Caco-2 (cell line): ENCODE measurements around the gene SENP1. TPM values are rescaled to one million over a fixed set of nuclear protein-coding genes. Genes with fewer than 3 reads are reported as not detected.

Experiments used
- BruUV-seq: library from RNA; stranded (reverse); fragments of 400-500 nt; replicated peaks from 2 replicates; lab custom pipeline; 2021; lab: Mats Ljungman, UMichigan
- CTCF ChIA-PET: fragments of 300-600 bp; sonication (Branson Sonifier 250); formaldehyde crosslinking; loops from one replicate; lab custom pipeline; 2022; ENCODE audit warnings: antibody characterized with exemption; lab: Charles Lee
- POLR2A ChIA-PET: fragments of 300-600 bp; sonication (Branson Sonifier 250); formaldehyde crosslinking; loops from one replicate; lab custom pipeline; 2022; ENCODE audit warnings: antibody characterized with exemption; lab: Charles Lee
- DNase-seq, 2 experiments: peaks; one replicate each; pipeline versions ENCODE4 v3.0.0 to v3.0.0-alpha.2; 2020 to 2022
- H3K27me3 ChIP-seq: replicated peaks from 2 replicates; pipeline ENCODE4 v1.6.0; 2011; ENCODE audit warnings: low read length; ENCODE audit not compliant: control insufficient read depth, insufficient read depth
- H3K36me3 ChIP-seq: 2 replicates; pipeline ENCODE4 v1.5.1; 2011; ENCODE audit warnings: low read length; ENCODE audit not compliant: control insufficient read depth, insufficient read depth
- H3K4me1 ChIP-seq: fragments of 250-450 bp; sonication (Bioruptor Pico); 2 replicates; pipeline ENCODE4 v1.5.1; 2020; ENCODE audit warnings: mild to moderate bottlenecking
- H3K4me3 ChIP-seq: 2 replicates; pipeline ENCODE4 v1.5.1; 2011; ENCODE audit warnings: low read depth, mild to moderate bottlenecking, control low read depth, low read length
- H3K9me3 ChIP-seq: fragments of 250-450 bp; sonication (Bioruptor Pico); 2 replicates; pipeline ENCODE4 v1.5.1; 2020; ENCODE audit warnings: mild to moderate bottlenecking, moderate library complexity
- H3K27ac Mint-ChIP-seq: one replicate; pipeline ENCODE4 v1.8.0; 2022; ENCODE audit warnings: mixed read lengths; ENCODE audit not compliant: unreplicated experiment
- H3K27me3 Mint-ChIP-seq: one replicate; pipeline ENCODE4 v1.8.0; 2022; ENCODE audit warnings: mixed read lengths; ENCODE audit not compliant: insufficient read depth, unreplicated experiment
- H3K36me3 Mint-ChIP-seq: one replicate; pipeline ENCODE4 v1.8.0; 2022; ENCODE audit warnings: mild to moderate bottlenecking, mixed read lengths; ENCODE audit not compliant: insufficient read depth, unreplicated experiment
- H3K4me1 Mint-ChIP-seq: one replicate; pipeline ENCODE4 v1.8.0; 2022; ENCODE audit warnings: low read depth, mixed read lengths; ENCODE audit not compliant: unreplicated experiment
- H3K4me3 Mint-ChIP-seq: one replicate; pipeline ENCODE4 v1.8.0; 2022; ENCODE audit warnings: mild to moderate bottlenecking, moderate library complexity, mixed read lengths; ENCODE audit not compliant: unreplicated experiment
- H3K9me3 Mint-ChIP-seq: one replicate; pipeline ENCODE4 v1.8.0; 2022; ENCODE audit warnings: mixed read lengths; ENCODE audit not compliant: unreplicated experiment
- intact Hi-C: fragments of 100-400 bp; cut with micrococcal nuclease; formaldehyde crosslinking; loops from one replicate; pipeline ENCODE4 v1.10.0; 2022; ENCODE audit not compliant: unreplicated experiment
- total RNA-seq: library from RNA; stranded (reverse); gene quantifications from 2 replicates; pipeline ENCODE4 v1.2.3, GENCODE V29; 2022
- TF ChIP-seq, protein P1 (sequence below), 2 experiments: fragments of 200-600 bp in 1 of 2; IDR thresholded peaks; 1 replicate in 1 of 2; 2 replicates in 1 of 2; pipeline versions ENCODE4 v1.5.1 to v1.8.0; 2011 to 2022; ENCODE audit warnings: antibody characterized with exemption in 1 of 2, control low read depth in 1 of 2, inconsistent platforms in 1 of 2, low read depth in 1 of 2, low read length in 1 of 2, mild to moderate bottlenecking in 1 of 2, moderate library complexity in 1 of 2; ENCODE audit not compliant: insufficient read depth in 1 of 2, severe bottlenecking in 1 of 2, unreplicated experiment in 1 of 2

Gene SENP1
- total RNA-seq, 1 experiment from 2014 or later = 40.4 TPM

DNA sequence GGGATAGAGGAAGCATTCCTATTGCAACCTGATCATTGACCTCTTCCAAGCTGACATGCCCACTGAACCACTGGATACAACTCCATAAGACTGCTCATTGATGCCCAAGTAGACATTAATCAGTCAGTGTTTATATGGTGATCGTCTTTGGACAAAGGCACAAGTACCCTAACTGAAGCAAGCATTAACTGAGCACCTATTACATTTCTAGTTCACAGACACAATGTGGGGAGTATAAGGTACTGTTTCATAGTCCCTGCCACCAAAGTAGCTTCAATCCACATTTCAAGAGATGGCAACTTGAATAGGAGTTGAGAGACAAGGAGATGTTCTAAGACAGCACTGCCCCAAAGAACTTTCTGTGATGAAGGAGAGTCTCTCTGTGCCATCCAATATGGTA is 90.8 kb downstream of the SENP1 start:
- Mint-ChIP-seq H3K9me3 (no peaks in the 10 kb centered on the region), H3K27me3 (no peaks in the 10 kb centered on the region), H3K4me3 (no peak overlapping the region), H3K36me3 (no peaks in the 10 kb centered on the region), H3K4me1 (peaks cover 30% of the 10 kb centered on the region), H3K27ac (no peak overlapping the region)
- no peaks in the 10 kb centered on the region for H3K9me3 ChIP-seq
- no peak for DNase-seq
- no peak overlapping the region for H3K4me3 ChIP-seq
- ChIA-PET CTCF (interaction anchor here (0.9 kb wide), 1 partner anchor 22 kb away, joined by 4 read pairs; no protein-coding TSS in a partner anchor), POLR2A (no interaction called here)
- TF ChIP-seq, protein P1, sequence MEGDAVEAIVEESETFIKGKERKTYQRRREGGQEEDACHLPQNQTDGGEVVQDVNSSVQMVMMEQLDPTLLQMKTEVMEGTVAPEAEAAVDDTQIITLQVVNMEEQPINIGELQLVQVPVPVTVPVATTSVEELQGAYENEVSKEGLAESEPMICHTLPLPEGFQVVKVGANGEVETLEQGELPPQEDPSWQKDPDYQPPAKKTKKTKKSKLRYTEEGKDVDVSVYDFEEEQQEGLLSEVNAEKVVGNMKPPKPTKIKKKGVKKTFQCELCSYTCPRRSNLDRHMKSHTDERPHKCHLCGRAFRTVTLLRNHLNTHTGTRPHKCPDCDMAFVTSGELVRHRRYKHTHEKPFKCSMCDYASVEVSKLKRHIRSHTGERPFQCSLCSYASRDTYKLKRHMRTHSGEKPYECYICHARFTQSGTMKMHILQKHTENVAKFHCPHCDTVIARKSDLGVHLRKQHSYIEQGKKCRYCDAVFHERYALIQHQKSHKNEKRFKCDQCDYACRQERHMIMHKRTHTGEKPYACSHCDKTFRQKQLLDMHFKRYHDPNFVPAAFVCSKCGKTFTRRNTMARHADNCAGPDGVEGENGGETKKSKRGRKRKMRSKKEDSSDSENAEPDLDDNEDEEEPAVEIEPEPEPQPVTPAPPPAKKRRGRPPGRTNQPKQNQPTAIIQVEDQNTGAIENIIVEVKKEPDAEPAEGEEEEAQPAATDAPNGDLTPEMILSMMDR (IDR thresholded peaks at IDR 0.05; ENCODE audit: insufficient read depth in 1 of 2, low read depth in 1 of 2, low read length in 1 of 2, severe bottlenecking in 1 of 2, unreplicated experiment in 1 of 2) = no peak
- intact Hi-C loops = no loop called here
- BruUV-seq = no TSS peak
- H3K36me3 ChIP-seq = no peaks in the 10 kb centered on the region
- no peaks in the 10 kb centered on the region for H3K27me3 ChIP-seq
- peaks cover 20% of the 10 kb centered on the region for H3K4me1 ChIP-seq

DNA sequence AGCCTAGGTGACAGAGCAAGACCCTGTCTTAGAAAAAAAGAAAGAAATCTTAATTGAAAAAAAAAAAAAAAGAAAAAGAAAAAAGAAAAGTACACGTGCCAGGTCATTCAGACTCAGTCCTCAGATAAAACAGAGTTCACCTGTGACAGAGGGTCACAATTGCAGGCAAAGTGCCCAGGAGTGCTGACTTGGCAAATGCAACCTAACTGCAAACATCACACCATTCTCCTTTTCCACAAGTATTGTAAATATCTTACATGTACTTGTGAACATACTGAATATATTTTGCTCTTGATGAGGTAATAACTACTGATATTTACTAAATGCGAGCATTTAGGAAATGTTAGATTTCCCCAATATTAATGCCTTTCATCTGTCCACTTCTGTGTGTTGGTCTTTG is 92.6 kb downstream of the SENP1 start:
- H3K27me3 Mint-ChIP-seq = no peaks in the 10 kb centered on the region

DNA sequence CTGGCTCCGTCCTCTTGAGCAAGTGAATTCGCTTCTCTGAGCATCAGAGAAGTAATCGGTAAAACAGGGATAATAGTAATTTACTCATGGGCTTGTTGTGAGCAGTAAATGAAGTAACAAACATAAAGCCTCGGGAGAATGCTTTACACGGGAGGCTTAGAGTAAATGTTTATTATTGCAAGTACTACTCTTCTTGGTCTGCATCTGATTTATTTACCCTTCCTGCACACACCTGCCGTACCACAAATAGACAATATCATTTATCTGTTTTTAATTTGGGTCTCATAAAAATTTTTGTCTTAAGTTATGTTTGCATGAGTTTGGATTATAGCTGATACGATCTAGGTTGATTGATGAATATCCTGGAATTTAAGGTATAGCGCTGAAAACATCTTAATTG is 93.8 kb downstream of the SENP1 start:
- intact Hi-C loops = no loop called here
- H3K27me3 ChIP-seq = no peaks in the 10 kb centered on the region
- no peak overlapping the region for H3K4me3 ChIP-seq
- TF ChIP-seq, protein P1 (IDR thresholded peaks at IDR 0.05; ENCODE audit: insufficient read depth in 1 of 2, low read depth in 1 of 2, low read length in 1 of 2, severe bottlenecking in 1 of 2, unreplicated experiment in 1 of 2) = no peak
- POLR2A ChIA-PET = no interaction called here
- Mint-ChIP-seq H3K4me3 (no peak overlapping the region), H3K9me3 (peaks cover 8% of the 10 kb centered on the region), H3K27me3 (no peaks in the 10 kb centered on the region), H3K4me1 (peaks cover 6% of the 10 kb centered on the region), H3K27ac (no peak overlapping the region), H3K36me3 (no peaks in the 10 kb centered on the region)
- peaks cover 6% of the 10 kb centered on the region for H3K4me1 ChIP-seq
- no peaks in the 10 kb centered on the region for H3K9me3 ChIP-seq
- no TSS peak for BruUV-seq
- no peak for DNase-seq
- no peaks in the 10 kb centered on the region for H3K36me3 ChIP-seq
- CTCF ChIA-PET = no interaction called here

More for the DNA sequence above, 92.6 kb downstream of the SENP1 start:
- H3K4me3 ChIP-seq = no peak overlapping the region
- no peak for DNase-seq
- intact Hi-C loops = no loop called here
- H3K27ac Mint-ChIP-seq = no peak overlapping the region
- peaks cover 17% of the 10 kb centered on the region for H3K4me1 Mint-ChIP-seq
- ChIA-PET POLR2A (interaction anchor here (0.6 kb wide), 1 partner anchor 1310 kb away, joined by 6 read pairs; the partner anchor contains the start of gene TROAP), CTCF (no interaction called here)
- H3K36me3 Mint-ChIP-seq = no peaks in the 10 kb centered on the region
- no peaks in the 10 kb centered on the region for H3K9me3 ChIP-seq
- H3K27me3 ChIP-seq = no peaks in the 10 kb centered on the region
- TF ChIP-seq, protein P1 (IDR thresholded peaks at IDR 0.05; ENCODE audit: insufficient read depth in 1 of 2, low read depth in 1 of 2, low read length in 1 of 2, severe bottlenecking in 1 of 2, unreplicated experiment in 1 of 2) = no peak
- BruUV-seq = no TSS peak
- H3K4me1 ChIP-seq = peaks cover 18% of the 10 kb centered on the region
- peaks cover 8% of the 10 kb centered on the region for H3K9me3 Mint-ChIP-seq
- no peaks in the 10 kb centered on the region for H3K36me3 ChIP-seq
- no peak overlapping the region for H3K4me3 Mint-ChIP-seq
